Chondrocyte (in vitro differentiated cells): ENCODE measurements around the gene GLCCI1. TPM values are rescaled to one million over a fixed set of nuclear protein-coding genes. Genes with fewer than 3 reads are reported as not detected.

Experiments
- DNase-seq: peaks from one replicate; pipeline ENCODE4 v3.0.0; 2021; ENCODE audit warnings: mixed read lengths, low spot score
- H3K27ac Mint-ChIP-seq: one replicate; pipeline ENCODE4 v1.8.0; 2021; ENCODE audit warnings: mild to moderate bottlenecking, moderate library complexity, mixed read lengths; ENCODE audit not compliant: unreplicated experiment
- H3K27me3 Mint-ChIP-seq: 2 replicates; pipeline ENCODE4 v1.8.0; 2021; ENCODE audit warnings: low read depth, mixed read lengths
- H3K36me3 Mint-ChIP-seq: 2 replicates; pipeline ENCODE4 v1.8.0; 2021; ENCODE audit warnings: low read depth, mixed read lengths
- H3K4me1 Mint-ChIP-seq: 2 replicates; pipeline ENCODE4 v1.8.0; 2021; ENCODE audit warnings: low read depth, mild to moderate bottlenecking, mixed read lengths
- H3K4me3 Mint-ChIP-seq: one replicate; pipeline ENCODE4 v1.8.0; 2021; ENCODE audit warnings: mild to moderate bottlenecking, moderate library complexity, mixed read lengths; ENCODE audit not compliant: unreplicated experiment
- H3K9me3 Mint-ChIP-seq: 2 replicates; pipeline ENCODE4 v1.8.0; 2021; ENCODE audit warnings: low read depth, mixed read lengths
- total RNA-seq: library from RNA; stranded (reverse); gene quantifications from 3 replicates; pipeline ENCODE4 v1.2.1, GENCODE V29; 2021
- TF ChIP-seq, protein P1 (sequence below): fragments of 200-600 bp; sonication (generic); IDR thresholded peaks from 2 replicates; pipeline ENCODE4 v1.5.0; 2021; ENCODE audit warnings: antibody characterized with exemption, mild to moderate bottlenecking, moderate library complexity

Gene GLCCI1
- total RNA-seq, 1 donor from 2014 or later, result 10.2 TPM

DNA sequence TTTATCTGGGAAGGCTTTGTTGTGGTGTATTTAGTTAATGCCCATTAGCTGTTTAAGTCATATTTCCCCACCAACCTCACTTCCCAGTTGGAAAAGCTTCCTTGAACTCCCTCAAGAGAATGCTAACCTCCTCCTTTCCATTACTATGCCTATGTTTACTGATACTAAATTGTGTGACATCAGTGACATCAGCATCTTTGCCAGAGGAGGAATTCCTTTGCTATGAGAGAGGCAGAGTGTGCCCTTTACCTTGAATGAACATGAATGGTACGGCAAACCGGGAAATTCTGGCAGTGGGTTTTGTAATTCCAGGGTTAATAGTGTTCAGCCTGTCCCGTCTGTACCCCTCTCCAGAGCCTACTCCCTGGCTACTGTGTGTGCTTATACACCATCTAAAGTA is 22.1 kb upstream of the GLCCI1 start:
- Mint-ChIP-seq H3K4me3 (no peak overlapping the region), H3K36me3 (no peaks in the 10 kb centered on the region), H3K27me3 (no peaks in the 10 kb centered on the region), H3K9me3 (peaks cover 4% of the 10 kb centered on the region), H3K27ac (no peak overlapping the region), H3K4me1 (no peaks in the 10 kb centered on the region)
- TF ChIP-seq, protein P1, sequence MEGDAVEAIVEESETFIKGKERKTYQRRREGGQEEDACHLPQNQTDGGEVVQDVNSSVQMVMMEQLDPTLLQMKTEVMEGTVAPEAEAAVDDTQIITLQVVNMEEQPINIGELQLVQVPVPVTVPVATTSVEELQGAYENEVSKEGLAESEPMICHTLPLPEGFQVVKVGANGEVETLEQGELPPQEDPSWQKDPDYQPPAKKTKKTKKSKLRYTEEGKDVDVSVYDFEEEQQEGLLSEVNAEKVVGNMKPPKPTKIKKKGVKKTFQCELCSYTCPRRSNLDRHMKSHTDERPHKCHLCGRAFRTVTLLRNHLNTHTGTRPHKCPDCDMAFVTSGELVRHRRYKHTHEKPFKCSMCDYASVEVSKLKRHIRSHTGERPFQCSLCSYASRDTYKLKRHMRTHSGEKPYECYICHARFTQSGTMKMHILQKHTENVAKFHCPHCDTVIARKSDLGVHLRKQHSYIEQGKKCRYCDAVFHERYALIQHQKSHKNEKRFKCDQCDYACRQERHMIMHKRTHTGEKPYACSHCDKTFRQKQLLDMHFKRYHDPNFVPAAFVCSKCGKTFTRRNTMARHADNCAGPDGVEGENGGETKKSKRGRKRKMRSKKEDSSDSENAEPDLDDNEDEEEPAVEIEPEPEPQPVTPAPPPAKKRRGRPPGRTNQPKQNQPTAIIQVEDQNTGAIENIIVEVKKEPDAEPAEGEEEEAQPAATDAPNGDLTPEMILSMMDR, result no peak
- DNase-seq, result no peak

DNA sequence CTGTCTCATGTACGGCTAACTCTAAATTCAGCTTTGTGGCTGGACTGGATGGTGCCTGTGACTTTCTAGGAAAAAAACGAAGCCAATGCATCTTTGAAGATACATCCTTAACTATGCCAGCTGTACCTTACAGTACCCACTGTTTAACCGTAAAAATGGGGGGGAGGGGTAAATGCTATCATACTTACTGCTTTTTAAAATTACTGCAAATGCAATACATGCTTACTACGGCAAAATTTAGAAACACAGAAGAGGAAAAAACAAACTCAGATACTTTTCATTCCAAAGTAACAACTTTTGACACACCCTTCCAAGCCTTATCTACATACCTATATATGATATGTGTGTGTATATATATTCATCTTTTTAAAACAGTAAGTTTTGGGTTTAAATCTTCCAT is 20.4 kb upstream of the GLCCI1 start:
- H3K27ac Mint-ChIP-seq, result no peak overlapping the region

DNA sequence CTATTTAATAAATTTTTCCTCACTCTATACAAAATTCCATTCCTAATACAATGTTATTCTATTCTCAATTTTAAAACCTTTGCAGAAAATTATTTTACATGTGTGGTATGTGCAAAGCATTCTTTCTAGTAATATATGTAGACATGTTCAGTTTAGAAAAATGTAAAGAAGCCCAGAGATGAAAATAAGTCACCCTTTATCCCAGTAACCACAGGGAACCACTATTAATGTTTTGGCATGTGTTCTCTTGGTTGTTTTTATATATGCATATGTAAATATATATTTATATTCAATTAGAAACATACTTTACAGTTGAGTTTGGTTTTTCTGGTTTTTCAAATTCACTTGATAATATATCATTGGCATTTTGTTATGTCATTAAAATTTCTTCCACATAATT is 14.8 kb upstream of the GLCCI1 start:
- Mint-ChIP-seq H3K27ac (no peak overlapping the region), H3K36me3 (no peaks in the 10 kb centered on the region), H3K4me3 (no peak overlapping the region), H3K27me3 (no peaks in the 10 kb centered on the region), H3K9me3 (peaks cover 4% of the 10 kb centered on the region), H3K4me1 (peaks cover 48% of the 10 kb centered on the region)
- DNase-seq, result no peak
- TF ChIP-seq, protein P1, result no peak

More for the DNA sequence above, 20.4 kb upstream of the GLCCI1 start:
- TF ChIP-seq, protein P1, result no peak
- H3K4me1 Mint-ChIP-seq, result peaks cover 7% of the 10 kb centered on the region
- H3K4me3 Mint-ChIP-seq, result no peak overlapping the region
- no peaks in the 10 kb centered on the region for H3K36me3 Mint-ChIP-seq
- no peaks in the 10 kb centered on the region for H3K27me3 Mint-ChIP-seq
- H3K9me3 Mint-ChIP-seq, result peaks cover 4% of the 10 kb centered on the region
- no peak for DNase-seq

DNA sequence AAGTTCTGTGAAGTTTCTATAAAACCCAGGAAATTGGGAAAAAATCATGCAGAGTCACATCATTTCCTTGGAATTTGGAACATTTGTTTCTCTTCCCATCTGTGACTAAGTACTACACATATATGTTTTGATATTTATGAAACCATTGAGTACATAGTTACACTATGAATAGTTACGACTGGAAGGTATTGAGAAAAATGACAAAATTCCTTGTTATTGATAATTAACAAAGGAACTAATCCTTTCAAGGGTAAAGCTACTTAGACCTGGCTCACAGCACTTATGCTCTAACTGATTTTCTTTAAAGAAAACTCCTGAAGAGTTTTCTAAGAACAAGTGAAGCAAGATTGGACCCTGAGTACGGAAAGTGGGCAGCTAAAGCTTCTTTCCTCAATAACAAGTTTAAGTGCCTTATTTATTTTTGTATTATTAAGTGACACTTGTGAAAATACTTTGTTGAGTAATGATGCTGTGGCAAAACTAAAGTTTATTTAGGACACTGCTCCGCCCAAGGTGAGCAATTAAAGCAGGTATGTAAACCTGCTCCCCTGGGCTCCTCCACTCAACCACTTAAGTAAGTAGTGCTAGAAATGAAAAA is 12.0 kb upstream of the GLCCI1 start:
- peaks cover 48% of the 10 kb centered on the region for H3K4me1 Mint-ChIP-seq

DNA sequence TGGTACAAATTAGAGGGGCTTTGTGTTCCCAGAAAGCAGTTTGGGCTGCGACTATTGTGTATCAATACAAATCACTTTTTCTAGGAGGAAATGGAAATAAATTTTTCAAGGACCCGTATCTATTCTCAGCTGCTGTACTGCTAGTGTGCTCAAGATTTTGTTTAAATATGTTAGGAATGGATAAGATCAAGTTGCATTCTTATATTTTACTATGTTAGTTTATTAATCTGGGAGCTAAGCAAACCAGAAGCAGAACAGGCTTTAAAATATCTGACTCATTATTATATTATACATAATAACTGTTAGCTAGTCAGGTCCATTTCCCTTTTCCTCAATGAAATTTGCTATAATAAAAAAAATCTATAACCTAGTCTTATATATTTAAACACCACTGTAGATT is 11.1 kb upstream of the GLCCI1 start:
- Mint-ChIP-seq H3K4me3 (no peak overlapping the region), H3K4me1 (peaks cover 43% of the 10 kb centered on the region), H3K9me3 (no peaks in the 10 kb centered on the region)

More for the DNA sequence above, 12.0 kb upstream of the GLCCI1 start:
- TF ChIP-seq, protein P1, result no peak
- no peak for DNase-seq
- Mint-ChIP-seq H3K9me3 (no peaks in the 10 kb centered on the region), H3K36me3 (no peaks in the 10 kb centered on the region), H3K4me3 (no peak overlapping the region), H3K27ac (peak overlapping the region; percentile 93), H3K27me3 (no peaks in the 10 kb centered on the region)

More for the DNA sequence above, 11.1 kb upstream of the GLCCI1 start:
- Mint-ChIP-seq H3K36me3 (no peaks in the 10 kb centered on the region), H3K27me3 (no peaks in the 10 kb centered on the region), H3K27ac (no peak overlapping the region)
- TF ChIP-seq, protein P1, result no peak
- DNase-seq, result no peak
